Renal pelvis (tissue), 4 donors: ENCODE measurements around the gene UCP2. TPM values are rescaled to one million over a fixed set of nuclear protein-coding genes. Genes with fewer than 3 reads are reported as not detected.
A peak's percentile ranks its signal among the peaks of the same experiment; 100 is the strongest.
"Not testable (repeated sequence)": the region's sequence is repeated elsewhere in the genome, so short reads cannot be mapped to it uniquely, and the experiment has no call there.

Experiments
- DNase-seq: peaks from one replicate; pipeline ENCODE4 v3.0.0-alpha.2; 2013
- polyA plus RNA-seq, 3 donors: library from polyadenylated mRNA; unstranded; fragments of 120-200 nt; gene quantifications; one replicate each; pipeline ENCODE4 v1.2.1, GENCODE V29; 2013; ENCODE audit not compliant: insufficient read length in 3 of 3

Gene UCP2
- polyA plus RNA-seq, 3 donors: 63.6 to 82.9 (median 75.3) TPM

GRCh38 chr11:73998846-73999575 is 16.4 kb upstream of the UCP2 start:
- no peak for DNase-seq

- no peak for DNase-seq
Measured at GRCh38 chr11:73997120-73997770, 14.6 kb upstream of the UCP2 start.

DNA sequence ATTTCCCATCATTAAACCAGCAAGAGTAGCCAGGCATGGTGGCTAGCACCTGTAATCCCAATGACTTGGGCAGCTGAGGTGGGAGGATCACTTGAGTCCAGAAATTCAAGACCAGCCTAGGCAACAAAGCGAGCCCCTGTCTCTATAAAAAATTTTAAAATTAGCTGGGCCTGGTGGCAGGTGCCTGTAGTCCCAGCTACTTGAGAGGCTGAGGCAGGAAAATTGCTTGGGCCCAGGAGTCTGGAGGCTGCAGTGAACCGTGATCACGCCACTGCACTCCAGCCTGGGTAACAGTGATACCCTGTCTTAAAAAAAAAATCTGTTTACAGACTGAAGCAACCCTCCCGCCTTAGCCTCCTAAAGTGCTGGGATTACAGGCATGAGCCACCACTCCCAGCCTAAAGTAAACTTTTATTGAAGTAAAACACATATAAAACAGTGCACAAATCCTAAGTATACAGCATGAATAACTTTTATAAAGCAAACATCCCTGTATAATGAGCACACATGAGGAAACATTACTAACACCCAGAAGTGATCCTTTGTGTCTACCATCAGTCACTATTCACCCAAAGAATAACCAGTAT is 13.6 kb upstream of the UCP2 start:
- DNase-seq: no peak

- no peak for DNase-seq
Measured at GRCh38 chr11:73995731-73996130, 13.1 kb upstream of the UCP2 start.

- DNase-seq: no peak
Measured at GRCh38 chr11:73995247-73995646, 12.6 kb upstream of the UCP2 start.

DNA sequence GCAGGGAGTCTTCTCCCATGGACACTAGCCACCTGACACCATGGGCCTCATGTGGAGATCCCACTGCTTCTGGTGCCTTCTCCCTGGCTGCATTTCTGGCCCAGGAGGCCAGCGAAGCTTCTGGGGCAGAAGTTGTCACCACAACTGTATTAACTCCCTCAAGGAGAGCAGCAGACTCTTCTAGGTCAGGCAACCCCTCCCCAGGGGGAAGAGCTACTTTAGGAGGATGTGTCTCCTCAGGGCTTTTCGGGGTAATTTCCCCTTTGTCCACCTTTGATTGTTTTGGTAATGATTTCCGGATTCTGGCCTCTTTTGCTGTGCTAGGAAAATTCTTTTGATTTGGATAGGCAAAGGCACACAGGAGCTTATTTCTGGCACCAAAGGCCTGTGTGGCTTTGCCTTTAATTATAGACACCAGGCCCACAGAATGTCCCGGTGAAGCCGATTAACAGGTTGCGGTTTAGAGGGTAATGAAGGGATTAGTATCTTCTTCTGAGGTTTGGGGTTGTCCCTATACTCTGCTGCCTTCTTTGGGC is 8.9 kb upstream of the UCP2 start:
- DNase-seq: no peak

- DNase-seq: no peak
Measured at GRCh38 chr11:73990730-73991129, 8.1 kb upstream of the UCP2 start.

- no peak for DNase-seq
Measured at GRCh38 chr11:73989156-73989555, 6.5 kb upstream of the UCP2 start.

- DNase-seq: no peak
Measured at GRCh38 chr11:73988227-73988626, 5.6 kb upstream of the UCP2 start.

DNA sequence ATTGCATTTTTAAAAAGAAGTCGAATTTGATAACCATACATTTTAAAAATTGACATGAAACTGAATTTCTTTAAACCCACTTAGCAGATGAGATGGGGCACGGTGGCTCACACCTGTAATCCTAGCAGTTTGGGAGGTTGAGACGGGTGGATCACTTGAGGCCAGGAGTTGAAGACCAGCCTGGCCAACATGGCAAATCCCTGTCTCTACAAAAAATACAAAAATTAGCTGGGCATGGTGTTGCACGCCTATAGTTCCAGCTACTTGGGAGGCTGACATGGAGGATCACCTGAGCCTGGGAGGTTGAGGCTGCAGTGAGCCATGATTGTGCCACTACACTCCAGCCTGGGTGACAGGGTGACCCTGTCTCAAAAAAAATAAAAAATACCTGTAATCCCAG is 3.0 kb upstream of the UCP2 start:
- not testable (repeated sequence) for DNase-seq

- DNase-seq: no peak
Measured at GRCh38 chr11:73983741-73984538, 1.3 kb upstream of the UCP2 start.

DNA sequence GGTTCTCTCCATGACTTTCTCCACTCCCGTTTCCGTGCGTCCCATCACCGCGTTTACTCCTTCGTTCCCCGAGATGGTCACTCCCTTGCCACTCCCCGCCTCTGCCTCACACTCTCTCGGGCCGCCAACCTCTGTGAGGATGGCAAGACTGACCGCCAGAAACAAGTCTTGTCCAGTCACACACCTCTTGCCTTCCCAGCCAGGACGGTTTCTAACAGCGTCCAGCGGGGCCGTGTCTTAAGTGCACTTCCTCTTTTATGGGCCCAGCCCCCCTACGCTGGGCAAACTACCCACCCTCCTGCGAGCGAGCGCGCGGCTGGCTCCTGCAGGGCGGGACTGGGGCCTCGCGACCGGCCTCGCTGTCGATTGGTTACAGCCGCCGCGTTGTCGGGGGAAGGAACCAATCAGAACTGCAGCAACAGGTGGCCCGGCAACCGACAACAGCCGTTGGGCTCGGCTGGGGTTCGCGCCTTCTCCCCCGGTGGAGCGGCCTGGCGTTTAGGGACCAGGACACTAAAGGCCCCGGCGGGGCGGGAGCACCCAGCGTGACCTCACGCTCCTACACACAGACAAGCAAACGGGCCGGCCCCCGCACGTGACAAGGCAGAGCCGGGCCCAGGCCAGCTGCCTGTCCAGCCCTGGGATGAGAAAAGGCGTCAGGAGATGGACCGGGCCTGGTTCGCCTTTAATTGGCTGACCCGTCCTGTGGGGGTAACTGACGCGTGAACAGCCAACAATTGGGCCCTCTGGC is 522 bp upstream of the UCP2 start:
- peak; percentile 90 for DNase-seq

DNA sequence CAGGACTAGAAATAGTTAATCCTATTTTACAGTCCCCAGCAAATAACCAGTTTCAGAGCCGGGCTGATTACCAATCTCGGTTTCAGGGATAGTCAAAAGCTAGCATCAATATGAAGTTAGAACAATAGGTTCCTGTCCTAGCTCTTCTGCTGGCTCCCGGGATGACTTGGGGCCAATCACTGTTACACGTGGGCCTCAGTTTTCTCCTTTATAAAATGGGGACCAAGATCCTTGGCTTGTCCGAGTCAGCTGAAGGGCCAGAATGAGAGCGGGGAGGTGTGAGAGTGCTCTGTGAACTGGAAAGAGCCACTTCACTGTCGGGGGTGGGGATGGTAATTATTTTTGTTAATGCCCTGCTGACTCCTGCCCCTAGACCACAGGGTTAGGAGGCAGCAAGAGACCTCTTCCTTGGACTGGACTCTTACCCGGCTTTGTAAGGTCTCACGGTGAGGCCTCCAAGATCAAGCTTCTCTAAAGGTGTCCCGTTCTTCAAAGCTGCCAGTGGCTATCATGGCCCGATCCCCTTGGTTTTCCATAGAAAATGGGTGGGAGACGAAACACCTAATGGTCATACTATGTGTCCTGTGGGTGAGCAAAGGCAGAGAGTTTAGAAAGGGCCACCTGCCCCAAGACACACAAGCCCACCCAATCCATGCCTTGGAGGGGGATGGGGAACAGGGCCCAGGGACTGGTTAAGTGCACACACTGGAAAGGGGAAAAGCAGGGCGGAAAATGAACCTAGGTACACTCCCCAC is 1.4 kb downstream of the UCP2 start:
- no peak for DNase-seq

DNA sequence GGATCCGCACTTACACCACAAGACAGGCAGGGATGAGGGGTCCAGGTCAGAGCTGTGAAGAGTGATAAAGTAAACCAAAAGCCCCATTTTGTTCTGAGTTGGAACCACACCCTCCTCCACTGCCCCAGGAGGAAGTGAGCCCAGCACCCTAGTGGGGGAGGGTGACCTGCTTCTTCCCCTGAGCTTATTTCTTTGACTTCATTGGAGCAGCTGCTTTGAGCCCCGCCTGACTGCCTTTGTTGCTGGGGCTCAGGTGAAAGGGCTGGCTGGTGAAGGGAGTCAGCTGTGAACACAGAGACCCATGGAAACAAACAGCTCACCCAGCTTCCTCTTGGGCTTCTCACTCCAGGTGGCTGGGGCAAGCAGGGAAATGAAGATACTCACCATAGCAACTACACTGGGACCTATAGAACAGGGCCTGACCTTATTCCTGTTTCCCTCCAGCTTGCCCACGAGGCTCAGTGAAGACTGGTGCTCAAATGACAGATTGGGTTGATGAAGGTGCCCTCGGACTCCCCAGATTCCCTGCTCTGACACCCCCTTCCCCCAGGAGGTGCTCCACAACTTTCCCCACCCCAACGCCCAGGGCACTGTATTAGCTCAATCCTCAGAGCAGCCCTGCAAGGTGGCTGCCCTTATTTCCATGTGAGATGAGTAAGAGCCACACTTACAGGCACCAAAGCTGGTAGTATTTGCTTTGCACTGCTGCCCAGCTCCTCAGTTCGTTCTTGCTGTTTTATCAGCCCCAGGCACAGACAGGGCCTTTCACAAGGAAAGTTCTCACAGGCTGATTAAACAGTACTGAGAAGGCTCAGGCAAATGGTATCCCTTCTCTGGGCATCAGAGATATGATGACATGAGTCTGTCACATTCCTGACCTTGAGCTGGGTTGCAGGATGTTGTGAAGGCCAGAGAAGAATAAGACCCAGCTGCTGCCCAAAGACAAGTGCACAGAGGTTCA is 2.4 kb downstream of the UCP2 start:
- DNase-seq: peak; percentile 57

GRCh38 chr11:73978576-73979086 is 4.0 kb downstream of the UCP2 start:
- no peak for DNase-seq

DNA sequence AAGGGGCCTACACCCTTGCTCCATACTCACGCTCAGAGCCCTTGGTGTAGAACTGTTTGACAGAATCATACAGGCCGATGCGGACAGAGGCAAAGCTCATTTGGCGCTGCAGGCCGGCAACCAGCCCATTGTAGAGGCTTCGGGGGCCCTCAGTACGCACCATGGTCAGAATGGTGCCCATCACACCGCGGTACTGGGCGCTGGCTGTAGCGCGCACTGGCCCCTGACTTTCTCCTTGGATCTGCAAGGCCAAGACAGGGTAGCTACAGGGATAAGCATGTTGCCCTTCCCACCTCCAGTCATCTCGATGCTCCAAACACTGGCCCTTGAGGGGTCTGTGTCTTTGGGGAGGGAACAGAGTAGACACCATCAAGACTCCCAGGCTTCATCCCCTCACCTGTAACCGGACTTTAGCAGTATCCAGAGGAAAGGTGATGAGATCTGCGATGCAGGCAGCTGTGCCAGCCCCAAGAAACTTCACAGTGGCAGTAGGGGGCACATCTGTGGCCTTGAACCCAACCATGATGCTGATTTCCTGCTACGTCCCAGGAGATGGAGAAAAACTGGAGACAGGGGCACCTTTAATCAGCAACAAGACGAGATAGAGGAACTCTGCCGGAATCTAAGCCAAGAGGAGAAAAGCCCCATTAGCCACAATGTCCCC is 4.7 kb downstream of the UCP2 start:
- no peak for DNase-seq

DNA sequence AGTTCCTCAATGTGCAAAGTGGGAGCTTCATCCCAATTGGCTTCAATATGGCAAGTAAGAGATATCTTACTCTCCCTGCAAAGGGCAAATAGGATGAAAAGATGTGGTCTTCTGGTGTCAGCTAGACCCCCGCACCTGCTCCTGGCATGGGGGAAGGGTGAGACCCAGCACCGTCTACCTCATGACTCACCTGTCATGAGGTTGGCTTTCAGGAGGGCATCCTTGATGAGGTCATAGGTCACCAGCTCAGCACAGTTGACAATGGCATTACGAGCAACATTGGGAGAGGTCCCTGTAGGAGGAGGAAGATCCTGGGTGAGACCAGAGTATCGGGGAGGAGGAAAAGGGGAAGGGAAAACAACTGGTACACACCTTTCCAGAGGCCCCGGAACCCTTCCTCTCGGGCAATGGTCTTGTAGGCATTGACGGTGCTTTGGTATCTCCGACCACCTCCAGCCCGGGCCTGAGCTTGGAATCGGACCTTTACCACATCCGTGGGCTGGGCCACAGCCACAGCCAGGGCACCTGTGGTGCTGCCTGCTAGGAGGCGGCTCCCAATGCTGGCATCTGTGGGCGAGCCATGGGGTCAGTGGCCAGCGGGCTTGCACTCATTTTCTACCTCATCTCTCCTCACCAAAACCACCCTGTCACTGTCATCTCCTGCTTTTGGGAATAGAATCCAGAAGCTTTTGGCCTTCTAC is 6.0 kb downstream of the UCP2 start:
- DNase-seq: no peak

GRCh38 chr11:73975479-73975757 is 7.2 kb downstream of the UCP2 start:
- DNase-seq: no peak
